CD4-positive, alpha-beta T cell treated with Interleukin-17A for 4 hours (primary cell): Measurements from ENCODE around the gene AJAP1.
"Not testable (repeated sequence)": the region's sequence is repeated elsewhere in the genome, so short reads cannot be mapped to it uniquely, and the experiment has no call there.

Source experiments
- DNase-seq: peaks from one replicate; pipeline ENCODE4 v3.0.0-alpha.2; 2020; ENCODE audit warnings: mixed read lengths

Gene AJAP1, protein sequence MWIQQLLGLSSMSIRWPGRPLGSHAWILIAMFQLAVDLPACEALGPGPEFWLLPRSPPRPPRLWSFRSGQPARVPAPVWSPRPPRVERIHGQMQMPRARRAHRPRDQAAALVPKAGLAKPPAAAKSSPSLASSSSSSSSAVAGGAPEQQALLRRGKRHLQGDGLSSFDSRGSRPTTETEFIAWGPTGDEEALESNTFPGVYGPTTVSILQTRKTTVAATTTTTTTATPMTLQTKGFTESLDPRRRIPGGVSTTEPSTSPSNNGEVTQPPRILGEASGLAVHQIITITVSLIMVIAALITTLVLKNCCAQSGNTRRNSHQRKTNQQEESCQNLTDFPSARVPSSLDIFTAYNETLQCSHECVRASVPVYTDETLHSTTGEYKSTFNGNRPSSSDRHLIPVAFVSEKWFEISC

GRCh38 chr1:4653796-4654725 is at the start of gene AJAP1:
Gene AJAP1, plus strand, starts transcription at chr1:4654609. Its CDS starts 817 bp downstream, at chr1:4655426.
- no peak for DNase-seq

DNA sequence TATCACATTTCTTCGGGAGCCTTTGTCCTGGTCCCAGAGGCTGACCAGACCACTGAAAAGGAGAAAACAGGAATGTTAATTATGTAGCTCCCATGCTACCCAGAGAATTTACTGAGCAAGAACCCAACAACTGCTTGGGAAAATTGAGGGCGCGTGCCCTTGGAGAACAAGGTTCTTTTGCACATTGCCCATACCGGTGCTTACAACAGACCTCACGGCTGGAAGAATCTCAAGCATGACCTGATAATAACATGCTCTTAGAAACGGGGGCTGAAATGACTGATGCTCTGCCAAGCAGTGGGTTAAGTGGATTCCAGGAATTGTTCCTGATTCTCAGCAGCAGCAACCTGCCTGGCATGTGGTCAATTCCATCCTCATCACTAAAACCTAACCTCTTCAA is 49.3 kb upstream of the AJAP1 start:
- DNase-seq: no peak

GRCh38 chr1:4611563-4612341 is 42.7 kb upstream of the AJAP1 start:
- DNase-seq: no peak

DNA sequence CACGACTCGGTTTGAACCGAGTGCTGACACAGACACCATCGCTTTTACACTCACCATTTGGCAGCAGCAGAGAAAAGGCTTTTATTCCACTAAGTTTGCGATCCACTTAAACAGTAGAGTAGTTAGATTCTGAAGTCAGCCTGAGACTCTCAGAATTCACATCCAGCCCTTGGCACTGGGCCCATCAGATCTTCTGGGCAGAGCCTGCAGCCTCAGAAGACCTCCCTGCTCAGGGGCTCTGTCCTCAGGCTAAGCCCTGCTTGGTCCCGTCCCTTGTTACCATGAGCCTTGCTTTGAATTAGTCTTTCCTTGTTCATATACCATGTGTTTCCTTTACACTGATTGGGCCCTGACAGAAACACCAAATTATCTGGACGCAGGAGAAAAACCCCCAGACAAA is 41.4 kb upstream of the AJAP1 start:
- no peak for DNase-seq

DNA sequence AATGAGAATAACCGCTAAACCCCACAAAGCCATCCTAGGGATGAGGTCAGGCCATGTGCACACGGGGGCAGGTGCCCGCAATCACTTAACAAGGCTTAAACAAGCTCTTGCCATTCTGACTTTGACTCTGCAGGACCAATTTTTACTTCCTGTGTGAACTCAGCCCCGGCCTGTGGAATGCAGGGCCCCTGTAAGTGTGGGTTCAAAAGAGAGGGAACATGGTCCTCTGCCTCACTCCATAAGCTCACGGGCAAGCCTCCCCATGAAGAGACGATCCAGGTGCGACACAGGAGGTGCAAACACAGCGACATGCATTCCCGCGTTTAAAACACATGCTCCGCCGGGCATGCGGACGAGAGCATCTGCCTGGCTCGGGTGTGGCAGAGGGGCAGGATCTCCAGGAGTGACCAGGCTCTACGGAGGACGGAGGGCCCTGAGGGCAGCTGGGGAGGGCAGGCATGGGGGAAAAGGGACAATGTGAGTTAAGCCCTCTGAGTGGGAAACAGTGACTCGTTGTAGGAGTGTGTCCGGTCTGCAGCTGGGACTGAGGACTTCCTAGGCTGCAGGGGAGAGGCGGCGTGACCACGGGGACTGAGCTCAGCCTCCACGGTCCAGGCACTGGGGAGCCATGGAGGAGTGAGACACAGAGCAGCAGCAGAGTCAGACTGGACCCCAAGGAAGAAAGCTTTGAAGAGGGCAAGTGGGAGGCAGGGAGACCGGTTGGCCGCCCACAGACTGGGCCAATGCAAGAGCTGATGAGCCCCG is 40.6 kb upstream of the AJAP1 start:
- no peak for DNase-seq

DNA sequence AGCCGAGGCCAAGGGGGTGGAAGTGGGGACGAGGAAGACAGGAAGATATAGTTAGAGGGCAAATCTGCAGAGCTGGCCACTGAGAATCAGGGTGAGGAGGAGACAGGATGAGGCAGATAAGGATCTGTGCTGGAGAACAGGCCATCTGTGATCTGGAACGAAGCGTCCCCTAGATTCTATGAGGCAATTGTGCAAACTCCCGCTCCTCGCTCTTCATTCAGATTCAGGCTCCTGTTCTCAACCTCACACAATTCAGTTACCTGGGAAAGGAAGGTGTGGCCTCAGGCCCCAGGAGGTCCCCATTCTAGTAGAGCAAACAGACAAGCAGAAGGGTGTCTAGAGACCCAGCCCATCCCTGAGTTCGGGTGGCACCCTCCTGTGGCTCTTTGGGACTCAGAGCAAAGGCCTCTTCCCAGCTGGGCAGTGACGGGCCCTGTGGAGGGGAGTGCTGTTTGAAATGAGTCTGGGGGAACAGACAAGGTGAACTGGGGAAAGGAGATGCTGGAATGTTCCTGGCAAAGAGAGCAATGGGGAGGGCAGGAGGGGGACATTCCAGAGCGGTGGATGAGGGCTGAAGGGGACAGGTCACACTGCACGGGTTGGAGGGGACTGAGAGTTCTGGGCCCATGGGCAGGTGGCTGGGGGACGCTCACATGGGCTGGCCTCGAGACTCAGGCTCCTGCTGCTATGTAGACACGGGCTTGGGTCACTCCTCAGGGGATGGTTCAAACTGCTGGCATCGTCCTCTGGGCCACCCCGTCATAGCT is 39.9 kb upstream of the AJAP1 start:
- DNase-seq: no peak

- no peak for DNase-seq
These were observed 39.3 kb upstream of the AJAP1 start for GRCh38 chr1:4615138-4615470.

- DNase-seq: no peak
These were observed 38.9 kb upstream of the AJAP1 start for GRCh38 chr1:4615501-4615900.

DNA sequence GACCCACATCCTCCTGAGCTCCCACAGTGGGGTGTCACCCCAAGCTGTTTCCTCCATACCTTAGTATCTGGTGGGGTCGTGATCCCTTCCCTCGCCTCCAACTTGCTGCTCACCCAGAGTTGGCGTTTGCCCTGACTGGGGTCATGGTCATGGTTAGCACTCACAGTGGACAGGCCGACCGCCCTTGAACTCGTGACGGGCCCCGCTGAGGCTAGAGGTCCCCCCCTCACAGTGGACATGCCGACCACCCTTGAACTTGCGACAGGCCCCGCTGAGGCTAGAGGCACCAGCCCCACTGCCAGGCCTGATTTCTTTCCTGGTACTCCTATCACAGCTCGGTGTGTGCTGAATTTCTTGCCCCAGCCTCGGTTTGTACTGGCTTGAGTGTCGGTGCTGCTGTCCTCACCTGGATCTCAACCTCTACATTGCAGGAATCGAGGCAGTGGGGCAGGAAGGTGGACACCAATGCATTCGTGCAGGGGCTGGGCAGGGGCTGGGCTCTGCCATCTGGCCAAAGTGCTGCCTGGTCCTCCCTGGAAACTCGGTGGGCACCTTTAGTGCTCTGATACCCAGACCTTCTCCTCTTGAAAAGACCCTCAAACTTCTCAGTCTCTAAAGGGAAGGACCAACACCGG is 37.5 kb upstream of the AJAP1 start:
- no peak for DNase-seq

GRCh38 chr1:4617506-4617905 is 36.9 kb upstream of the AJAP1 start:
- no peak for DNase-seq

DNA sequence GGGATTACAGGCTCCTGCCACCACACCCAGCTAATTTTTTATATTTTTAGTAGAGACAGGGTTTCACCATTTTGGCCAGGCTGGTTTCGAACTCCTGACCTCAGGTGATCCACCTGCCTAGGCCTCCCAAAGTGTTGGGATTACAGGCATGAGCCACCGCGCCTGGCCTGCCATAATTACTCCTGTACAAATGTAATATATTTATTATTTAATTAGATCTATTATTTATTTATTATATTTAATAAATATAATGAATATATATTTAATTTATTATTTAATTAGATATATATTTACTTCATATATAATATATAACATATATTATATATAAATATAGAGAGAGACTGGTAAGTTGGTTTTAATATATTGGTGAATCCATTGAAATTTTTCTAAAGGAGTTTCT is 35.6 kb upstream of the AJAP1 start:
- DNase-seq: not testable (repeated sequence)

DNA sequence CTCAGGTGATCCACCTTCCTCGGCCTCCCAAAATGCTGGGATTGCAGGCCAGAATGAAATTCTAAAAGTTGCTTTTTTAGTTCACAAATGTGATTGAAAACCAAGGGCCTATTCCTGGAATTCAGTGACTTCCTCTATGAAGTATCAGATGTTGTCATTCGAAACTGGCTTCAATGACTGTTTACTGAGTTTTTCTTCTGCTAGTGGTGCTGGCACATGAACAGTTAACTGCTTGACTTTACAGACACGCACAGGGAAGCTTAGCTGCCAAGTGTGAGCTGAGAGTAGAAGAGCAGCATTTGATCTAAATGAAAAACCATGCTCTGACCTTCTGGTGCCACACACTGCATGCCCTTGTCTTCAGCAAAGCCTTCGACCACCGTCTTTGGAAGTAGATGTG is 32.8 kb upstream of the AJAP1 start:
- DNase-seq: no peak

DNA sequence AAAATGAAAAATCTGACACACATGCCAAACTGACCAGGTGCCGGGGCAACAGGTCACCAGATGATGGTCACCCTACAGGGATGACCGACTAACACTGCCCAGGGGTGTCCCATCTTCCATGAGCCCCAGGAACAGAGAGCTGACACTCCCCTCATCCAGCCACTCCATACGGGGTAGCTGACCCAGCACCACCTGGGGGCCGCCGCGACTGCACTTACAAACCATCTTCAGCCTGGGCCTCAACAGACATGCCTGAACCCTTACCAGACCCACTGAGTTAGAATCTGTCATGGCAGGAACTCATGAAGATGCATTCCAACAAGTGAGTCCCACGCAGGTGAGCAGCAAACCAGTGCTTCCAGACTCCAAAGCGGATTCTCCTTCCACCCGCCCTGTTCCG is 31.6 kb upstream of the AJAP1 start:
- no peak for DNase-seq

DNA sequence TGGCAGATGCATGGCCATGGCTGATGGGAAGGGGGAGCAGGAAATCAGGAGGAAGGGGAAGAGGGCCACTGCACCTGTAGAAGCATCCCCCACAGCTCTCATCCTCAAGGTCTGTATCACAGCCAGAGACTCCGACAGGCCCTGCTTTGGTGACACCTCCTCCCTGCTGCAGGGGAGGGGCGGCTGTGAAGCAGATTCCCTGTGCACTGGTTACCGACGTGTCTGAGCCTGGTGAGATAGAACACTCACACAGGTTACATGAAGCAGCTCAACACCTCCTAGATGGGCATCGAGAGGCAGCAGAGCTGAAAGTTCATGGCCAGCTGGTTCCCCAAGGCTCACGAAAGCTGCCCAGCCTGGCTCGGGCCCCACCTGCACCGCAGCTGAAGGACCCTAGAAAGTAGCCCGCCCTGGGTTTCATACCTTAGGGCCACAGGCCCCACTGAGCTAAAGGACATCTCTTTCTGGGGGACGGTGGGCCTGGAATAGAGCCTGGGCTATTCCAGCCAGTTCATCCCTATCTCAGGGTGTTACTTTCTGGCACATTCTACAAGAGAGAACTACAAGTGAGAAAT is 30.2 kb upstream of the AJAP1 start:
- DNase-seq: no peak

- no peak for DNase-seq
These were observed 29.6 kb upstream of the AJAP1 start for GRCh38 chr1:4624801-4625200.

DNA sequence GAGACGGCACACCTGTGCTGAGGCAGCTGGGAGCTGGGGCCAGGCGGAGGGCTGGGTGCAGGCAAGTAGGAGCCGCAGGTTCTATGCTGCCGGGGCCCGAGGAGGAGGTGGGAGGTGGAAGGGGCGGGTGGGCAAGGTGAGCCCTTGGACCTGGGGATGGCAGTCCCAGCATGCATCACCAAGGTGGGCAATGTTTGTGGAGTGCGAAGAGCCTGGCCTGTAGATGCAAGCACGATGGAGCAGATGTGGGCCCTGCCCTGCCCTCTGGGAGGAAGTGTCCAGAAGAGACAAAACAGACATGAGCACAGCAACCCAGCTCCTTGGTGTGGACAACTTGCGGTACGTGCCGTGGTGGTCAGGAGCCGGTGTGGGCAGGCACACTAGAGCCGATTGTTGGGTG is 28.3 kb upstream of the AJAP1 start:
- DNase-seq: no peak

GRCh38 chr1:4626560-4627319 is 27.7 kb upstream of the AJAP1 start:
- DNase-seq: no peak

DNA sequence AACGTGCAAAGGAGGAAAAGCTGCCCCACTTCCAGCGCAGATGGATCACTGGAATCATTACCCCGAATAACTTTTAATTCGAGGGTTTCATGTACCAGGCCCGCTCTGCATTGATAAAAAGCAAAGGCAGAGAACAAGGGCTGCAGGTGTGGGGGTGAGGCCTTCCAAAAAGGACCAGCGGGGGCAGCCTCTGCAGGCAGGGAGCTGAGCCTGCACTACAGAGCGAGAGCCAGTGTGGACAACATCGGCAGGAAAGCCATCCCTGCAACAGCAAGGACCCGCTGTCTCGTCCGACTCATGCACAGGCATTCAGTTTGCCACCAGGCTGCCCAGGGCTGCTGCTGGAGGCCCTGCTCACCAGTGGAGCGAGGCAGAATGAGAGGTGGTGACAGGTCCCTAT is 27.1 kb upstream of the AJAP1 start:
- DNase-seq: no peak

DNA sequence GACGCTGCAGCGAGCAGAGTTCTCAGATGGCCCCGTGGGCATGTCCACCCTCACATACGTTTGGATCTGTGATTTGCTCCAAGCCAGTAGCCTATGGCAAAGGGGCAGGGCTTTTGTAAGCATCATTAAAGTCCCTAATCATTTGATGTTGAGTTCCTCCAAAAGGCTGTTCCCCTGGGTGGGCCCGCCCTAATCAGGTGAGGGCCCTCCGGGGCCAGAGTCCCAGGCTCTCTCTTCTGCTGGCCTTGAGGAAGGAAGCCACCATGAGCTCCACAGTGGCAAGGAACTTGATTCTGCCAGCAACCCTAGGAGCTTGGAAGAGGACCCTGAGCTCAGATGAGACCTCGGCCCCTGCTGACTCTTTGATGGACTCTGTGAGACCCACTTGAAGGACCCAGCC is 25.4 kb upstream of the AJAP1 start:
- DNase-seq: no peak

- no peak for DNase-seq
These were observed 23.8 kb upstream of the AJAP1 start for GRCh38 chr1:4630561-4630960.
